Osteoblast (primary cell): ENCODE data around the gene NDN. TPM values are rescaled to one million over a fixed set of nuclear protein-coding genes. Genes with fewer than 3 reads are reported as not detected.

Experiments used
- total RNA-seq: library from RNA; depleted of rRNA; stranded (reverse); fragments of >200 nt; gene quantifications from 2 replicates; pipeline ENCODE4 v1.2.3, GENCODE V29; 2012

Gene NDN
- total RNA-seq, 1 donor: 34.7 TPM

Other genes with a start within 250 kb of the NDN start
- not detected in 2 replicates for gene GOLGA6L2, start 240.1 kb downstream of the NDN start, total RNA-seq
- gene MKRN3, start 121.6 kb downstream of the NDN start, total RNA-seq: 0.36 and 0.59 TPM in 2 replicates
- not detected in 2 replicates for gene MAGEL2, start 39.4 kb downstream of the NDN start, total RNA-seq